Right atrium auricular region (tissue), 2 donors: Measurements from ENCODE around the gene NLK. TPM values are rescaled to one million over a fixed set of nuclear protein-coding genes. Genes with fewer than 3 reads are reported as not detected.
"Not testable (repeated sequence)": the region's sequence is repeated elsewhere in the genome, so short reads cannot be mapped to it uniquely, and the experiment has no call there.

Source experiments
- DNase-seq: peaks from one replicate; pipeline ENCODE4 v3.0.0-alpha.2; 2019; ENCODE audit warnings: low spot score
- H3K27ac ChIP-seq, 2 donors: fragments of 200-600 bp; sonication (generic); 1 replicate in 1 of 2; 2 replicates in 1 of 2; pipeline ENCODE4 v1.5.1; 2016 to 2019
- H3K27me3 ChIP-seq, 2 donors: fragments of 200-600 bp; sonication (generic); one replicate each; pipeline versions ENCODE4 v1.5.1 to v1.6.0; 2017 to 2019
- H3K36me3 ChIP-seq: fragments of 200-600 bp; sonication (generic); one replicate; pipeline ENCODE4 v1.5.1; 2016
- H3K4me1 ChIP-seq, 2 donors: fragments of 200-600 bp; sonication (generic); one replicate each; pipeline versions ENCODE4 v1.5.1 to v1.6.0; 2017 to 2019
- H3K4me3 ChIP-seq, 2 donors: fragments of 200-600 bp; sonication (generic); 1 replicate in 1 of 2; 2 replicates in 1 of 2; pipeline ENCODE4 v1.5.1; 2017 to 2019; ENCODE audit warnings: mild to moderate bottlenecking in 1 of 2, moderate library complexity in 1 of 2
- H3K9me3 ChIP-seq, 2 donors: fragments of 200-600 bp; sonication (generic); one replicate each; pipeline ENCODE4 v1.5.1; 2019
- CTCF ChIP-seq, 2 donors: fragments of 200-600 bp; sonication (generic); IDR thresholded peaks; one replicate each; pipeline ENCODE4 v1.5.1; 2019; ENCODE audit warnings: antibody characterized with exemption in 2 of 2
- total RNA-seq, 2 donors: library from RNA; depleted of rRNA; stranded (reverse); fragments of >200 nt; gene quantifications; one replicate each; pipeline ENCODE4 v1.1.0, GENCODE V29; 2016

Gene NLK
- total RNA-seq, 2 donors from 2014 or later, result 17.9 to 19.4 TPM

- Histone ChIP-seq H3K4me1 (peaks cover 0 to 10% of the 10 kb centered on the region in 2 donors), H3K27ac (no peak overlapping the region), H3K9me3 (peaks cover 0 to 22% of the 10 kb centered on the region in 2 donors), H3K36me3 (no peaks in the 10 kb centered on the region), H3K27me3 (no peaks in the 10 kb centered on the region), H3K4me3 (no peak overlapping the region)
- no peak for TF ChIP-seq CTCF (IDR thresholded peaks at IDR 0.05)
- no peak for DNase-seq
Measured at GRCh38 chr17:28072936-28073533, 30.6 kb downstream of the NLK start.

DNA sequence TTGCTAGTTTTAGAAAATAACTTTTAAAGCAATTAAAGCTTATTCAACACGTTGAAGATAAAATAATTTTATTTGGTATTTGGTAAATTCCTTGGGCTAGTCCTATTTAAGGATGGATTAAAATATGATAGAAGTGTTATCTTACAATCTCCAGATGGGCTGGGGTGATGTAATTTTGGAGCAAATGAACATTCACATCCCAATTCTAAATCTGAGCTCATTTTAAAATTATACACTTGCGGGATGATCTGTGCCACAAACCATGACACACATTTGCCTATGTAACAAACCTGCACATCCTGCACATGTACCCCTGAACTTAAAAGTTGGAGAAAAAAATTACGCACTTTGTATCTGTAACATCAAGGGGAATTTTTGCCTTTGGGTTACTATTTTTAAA lies 31.5 kb downstream of the NLK start:
- Histone ChIP-seq H3K4me3 (no peak overlapping the region), H3K4me1 (peaks cover 0 to 10% of the 10 kb centered on the region in 2 donors), H3K9me3 (peaks cover 0 to 22% of the 10 kb centered on the region in 2 donors), H3K27ac (no peak overlapping the region), H3K27me3 (no peaks in the 10 kb centered on the region), H3K36me3 (no peaks in the 10 kb centered on the region)
- DNase-seq, result no peak
- no peak for TF ChIP-seq CTCF (IDR thresholded peaks at IDR 0.05)

- peaks cover 0 to 10% of the 10 kb centered on the region in 2 donors for H3K4me1 ChIP-seq
- TF ChIP-seq CTCF (IDR thresholded peaks at IDR 0.05), result no peak
- no peak for DNase-seq
- H3K27me3 ChIP-seq, result no peaks in the 10 kb centered on the region
- H3K9me3 ChIP-seq, result peaks cover 0 to 13% of the 10 kb centered on the region in 2 donors
- H3K4me3 ChIP-seq, result no peak overlapping the region
- H3K36me3 ChIP-seq, result no peaks in the 10 kb centered on the region
- no peak overlapping the region for H3K27ac ChIP-seq
Measured at GRCh38 chr17:28076144-28076543, 33.7 kb downstream of the NLK start.

GRCh38 chr17:28077140-28077539 lies 34.7 kb downstream of the NLK start:
- DNase-seq, H3K4me3 ChIP-seq, H3K9me3 ChIP-seq, H3K27me3 ChIP-seq, H3K27ac ChIP-seq, H3K36me3 ChIP-seq: not testable (repeated sequence)
- H3K4me1 ChIP-seq, result peaks cover 0 to 17% of the 10 kb centered on the region in 2 donors

DNA sequence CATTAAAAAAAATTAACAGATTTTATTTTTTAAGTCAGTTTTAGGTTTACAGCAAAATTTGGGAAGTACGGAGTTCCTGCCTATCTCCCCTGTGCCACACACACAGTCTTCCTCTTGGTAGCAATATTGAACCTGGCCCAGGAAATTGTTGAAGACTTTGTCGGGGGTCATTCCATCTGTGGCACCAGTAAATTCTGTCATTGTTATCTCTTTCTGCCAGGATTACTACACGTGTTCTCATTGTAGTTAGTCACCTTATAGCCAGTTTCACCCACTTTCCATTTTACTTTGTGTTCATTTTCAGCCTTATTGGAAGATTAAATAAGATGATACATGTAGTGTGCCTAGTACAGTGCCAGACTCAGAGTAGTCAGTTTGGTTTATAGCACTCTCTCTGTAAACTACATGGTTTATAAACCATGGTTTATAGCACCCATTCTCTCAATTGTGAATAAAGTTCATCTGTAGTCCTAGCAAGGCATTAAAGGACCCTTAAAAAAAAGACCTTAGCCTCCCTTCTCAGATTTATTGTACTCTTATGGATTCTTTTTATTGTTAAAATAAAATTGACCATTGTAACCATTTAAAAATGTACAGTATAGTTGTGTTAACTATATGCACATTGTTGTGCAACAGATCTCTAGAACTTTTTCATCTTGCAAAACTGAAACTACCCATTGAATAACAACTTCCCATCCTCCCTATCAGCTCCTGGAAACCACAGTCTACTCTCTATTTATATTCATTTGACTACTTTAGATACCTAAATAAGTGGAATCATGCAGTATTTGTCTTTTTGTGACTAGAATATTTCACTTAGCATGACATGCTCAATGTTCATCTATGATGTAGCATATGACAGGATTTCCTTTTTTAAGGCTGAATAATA lies 36.1 kb downstream of the NLK start:
- H3K9me3 ChIP-seq, result no peaks in the 10 kb centered on the region
- no peak overlapping the region for H3K27ac ChIP-seq
- peaks cover 0 to 21% of the 10 kb centered on the region in 2 donors for H3K4me1 ChIP-seq
- TF ChIP-seq CTCF (IDR thresholded peaks at IDR 0.05), result no peak
- no peaks in the 10 kb centered on the region for H3K36me3 ChIP-seq
- no peak for DNase-seq
- no peaks in the 10 kb centered on the region for H3K27me3 ChIP-seq
- H3K4me3 ChIP-seq, result no peak overlapping the region

GRCh38 chr17:28081467-28081866 lies 39.0 kb downstream of the NLK start:
- Histone ChIP-seq H3K36me3 (no peaks in the 10 kb centered on the region), H3K9me3 (no peaks in the 10 kb centered on the region), H3K4me3 (no peak overlapping the region), H3K27ac (no peak overlapping the region), H3K4me1 (peaks cover 0 to 18% of the 10 kb centered on the region in 2 donors), H3K27me3 (no peaks in the 10 kb centered on the region)
- no peak for DNase-seq
- no peak for TF ChIP-seq CTCF (IDR thresholded peaks at IDR 0.05)
